Cardiac fibroblast (primary cell): ENCODE results near the gene TRABD2B.

Source experiments
- DNase-seq, 2 donors: peaks; one replicate each; pipeline versions ENCODE4 v3.0.0 to v3.0.0-alpha.2; 2010; ENCODE audit warnings: low read depth in 2 of 2
- H3K4me3 ChIP-seq, 2 donors: replicated peaks in 1 of 2; 1 replicate in 1 of 2; 2 replicates in 1 of 2; pipeline ENCODE4 v1.5.1; 2011; ENCODE audit warnings: low read depth in 2 of 2, low read length in 2 of 2, mild to moderate bottlenecking in 2 of 2, moderate library complexity in 1 of 2
- CTCF ChIP-seq: IDR thresholded peaks from one replicate; pipeline ENCODE4 v1.5.1; 2011; ENCODE audit warnings: low read depth, mild to moderate bottlenecking, low read length, inconsistent platforms

TRABD2B gene

GRCh38 chr1:47819574-47819888, 177.7 kb downstream of the TRABD2B start:
- TF ChIP-seq CTCF: no peak
- no peak for DNase-seq
- H3K4me3 ChIP-seq: no peak overlapping the region

- no peak overlapping the region for H3K4me3 ChIP-seq
- no peak for TF ChIP-seq CTCF
- peak in 1 of 2 donors; percentile 1 for DNase-seq
These were observed 178.3 kb downstream of the TRABD2B start for GRCh38 chr1:47818682-47819573.

GRCh38 chr1:47817861-47818260, 179.3 kb downstream of the TRABD2B start:
- no peak overlapping the region for H3K4me3 ChIP-seq
- no peak for DNase-seq
- no peak for TF ChIP-seq CTCF

- TF ChIP-seq CTCF: no peak
- DNase-seq: no peak
- H3K4me3 ChIP-seq: no peak overlapping the region
These were observed 180.7 kb downstream of the TRABD2B start for GRCh38 chr1:47816325-47817071.

- no peak for DNase-seq
- no peak overlapping the region for H3K4me3 ChIP-seq
- TF ChIP-seq CTCF: no peak
These were observed 182.4 kb downstream of the TRABD2B start for GRCh38 chr1:47814612-47815395.

GRCh38 chr1:47813970-47814369, 183.2 kb downstream of the TRABD2B start:
- TF ChIP-seq CTCF: no peak
- DNase-seq: no peak
- no peak overlapping the region for H3K4me3 ChIP-seq
